Fibroblast of lung (primary cell): ENCODE measurements around the gene MBLAC1. TPM values are rescaled to one million over a fixed set of nuclear protein-coding genes. Genes with fewer than 3 reads are reported as not detected.
A peak's percentile ranks its signal among the peaks of the same experiment; 100 is the strongest.

Source experiments
- DNase-seq, 2 donors: peaks; one replicate each; pipeline versions ENCODE4 v3.0.0 to v3.0.0-alpha.2; 2010; ENCODE audit warnings: low read depth in 2 of 2
- H2AFZ ChIP-seq: 2 replicates; pipeline ENCODE4 v1.5.1; 2012; ENCODE audit warnings: low read length, control low read depth, inconsistent platforms
- H3K27ac ChIP-seq: 2 replicates; pipeline ENCODE4 v1.5.1; 2011; ENCODE audit warnings: low read length, control low read depth; ENCODE audit not compliant: insufficient read depth
- H3K27me3 ChIP-seq: 2 replicates; pipeline ENCODE4 v1.5.1; 2011; ENCODE audit warnings: mild to moderate bottlenecking, low read length; ENCODE audit not compliant: control insufficient read depth, insufficient read depth
- H3K36me3 ChIP-seq: 2 replicates; pipeline ENCODE4 v1.5.1; 2011; ENCODE audit warnings: low read length; ENCODE audit not compliant: control insufficient read depth, insufficient read depth
- H3K4me1 ChIP-seq: 2 replicates; pipeline ENCODE4 v1.5.1; 2011; ENCODE audit warnings: low read length; ENCODE audit not compliant: control insufficient read depth, insufficient read depth; ENCODE audit errors: extremely low read depth
- H3K4me2 ChIP-seq: 2 replicates; pipeline ENCODE4 v1.5.1; 2011; ENCODE audit warnings: low read length, control low read depth; ENCODE audit not compliant: insufficient read depth; ENCODE audit errors: extremely low read depth
- H3K4me3 ChIP-seq, 4 experiments: fragments of 200-600 bp in 1 of 4; sonication (generic) in 1 of 4; replicated peaks in 1 of 4; 2 replicates each; pipeline ENCODE4 v1.5.1; 2011 to 2016; ENCODE audit warnings: low read length in 4 of 4, low read depth in 3 of 4, mild to moderate bottlenecking in 3 of 4, control low read depth in 2 of 4, inconsistent platforms in 1 of 4, mixed read lengths in 1 of 4; ENCODE audit not compliant: insufficient read depth in 1 of 4; ENCODE audit errors: control extremely low read depth in 1 of 4
- H3K79me2 ChIP-seq: 2 replicates; pipeline ENCODE4 v1.5.1; 2012; ENCODE audit warnings: mild to moderate bottlenecking, low read length, inconsistent platforms; ENCODE audit not compliant: control insufficient read depth, insufficient read depth
- H3K9ac ChIP-seq: 2 replicates; pipeline ENCODE4 v1.5.1; 2011; ENCODE audit warnings: mild to moderate bottlenecking, low read length, control low read depth; ENCODE audit not compliant: insufficient read depth
- H3K9me3 ChIP-seq: 2 replicates; pipeline ENCODE4 v1.5.1; 2012; ENCODE audit warnings: low read depth, low read length; ENCODE audit not compliant: control insufficient read depth, insufficient read depth
- H4K20me1 ChIP-seq: 2 replicates; pipeline ENCODE4 v1.5.1; 2011; ENCODE audit warnings: low read length; ENCODE audit not compliant: control insufficient read depth, insufficient read depth; ENCODE audit errors: extremely low read depth
- EZH2 ChIP-seq: IDR thresholded peaks from 2 replicates; pipeline ENCODE4 v1.5.1; 2012; ENCODE audit warnings: low read length, control low read depth, mild to moderate bottlenecking; ENCODE audit errors: missing control alignments
- polyA plus RNA-seq, 2 donors: library from polyadenylated mRNA; depleted of rRNA in 1 of 2; stranded (reverse) in 1 of 2; unstranded in 1 of 2; fragments of >200 nt; gene quantifications; 2 replicates each; pipeline ENCODE4 v1.2.1, GENCODE V29; 2011 to 2012; ENCODE audit warnings: missing spikeins in 1 of 2
- total RNA-seq: library from RNA; depleted of rRNA; stranded (reverse); fragments of >200 nt; gene quantifications from 2 replicates; pipeline ENCODE4 v1.2.1, GENCODE V29; 2014
- TF ChIP-seq, protein P1 (sequence below), 2 donors: IDR thresholded peaks in 1 of 2; conservative IDR thresholded peaks in 1 of 2; 1 replicate in 1 of 2; 2 replicates in 1 of 2; pipeline ENCODE4 v1.5.1; 2011 to 2012; ENCODE audit warnings: low read length in 2 of 2, control low read depth in 1 of 2, inconsistent platforms in 1 of 2, low read depth in 1 of 2, mild to moderate bottlenecking in 1 of 2

Gene MBLAC1
- total and polyA plus RNA-seq, 2 donors (not counting 1 experiment from before 2014, with no cell fraction given), result 0.75 to 2.5 TPM

DNA sequence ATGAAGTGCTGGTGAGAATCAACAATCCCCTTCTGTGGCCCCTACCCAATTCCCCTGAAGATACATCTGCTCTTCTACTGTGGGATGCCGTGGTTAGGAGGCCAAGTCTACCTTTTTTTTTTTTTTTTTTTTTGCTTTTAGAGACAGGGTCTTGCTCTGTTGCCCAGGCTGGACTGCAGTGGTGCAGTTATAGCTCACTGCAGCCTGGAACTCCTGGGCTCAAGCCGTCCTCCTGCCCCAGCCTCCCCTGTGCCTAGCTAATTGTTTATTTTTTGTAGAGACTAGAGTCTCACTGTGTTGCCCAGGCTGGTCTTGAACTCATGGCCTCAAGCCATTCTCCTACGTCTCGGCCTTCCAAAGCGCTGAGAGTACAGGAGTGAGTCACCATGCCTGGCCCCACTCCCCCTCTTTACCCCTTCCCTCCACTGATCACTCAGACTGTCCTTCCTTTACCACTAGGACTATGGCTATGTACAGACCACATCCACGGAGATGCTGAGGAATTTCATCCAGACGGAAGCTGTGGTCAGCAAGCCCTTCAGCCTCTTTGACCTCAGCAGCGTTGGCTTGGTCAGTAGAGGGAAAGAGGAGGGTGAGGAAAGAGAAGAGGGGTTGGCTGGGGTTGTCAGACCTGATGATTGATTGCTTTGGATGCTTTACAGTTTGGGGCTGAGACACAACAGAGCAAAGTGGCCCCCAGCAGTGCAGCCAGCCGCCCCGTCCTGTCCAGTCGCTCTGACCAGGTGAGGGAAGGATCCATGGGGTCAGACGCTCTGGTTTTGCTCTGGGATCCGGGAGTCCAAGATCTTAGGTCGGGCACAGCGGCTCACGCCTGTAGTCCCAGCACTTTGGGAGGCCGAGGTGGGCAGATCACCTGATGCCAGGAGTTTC is 23.6 kb upstream of the MBLAC1 start:
- no peak overlapping the region for H2AFZ ChIP-seq
- H3K9me3 ChIP-seq, result no peaks in the 10 kb centered on the region
- H3K4me3 ChIP-seq, result peak overlapping the region in 2 of 4 experiments; percentile 23 to 81
- H3K36me3 ChIP-seq, result peaks cover 22% of the 10 kb centered on the region
- peak; percentile 92 to 99 for DNase-seq
- no peaks in the 10 kb centered on the region for H4K20me1 ChIP-seq
- no peaks in the 10 kb centered on the region for H3K27me3 ChIP-seq
- H3K27ac ChIP-seq, result peak overlapping the region; percentile 87
- no peak overlapping the region for H3K9ac ChIP-seq
- peak overlapping the region; percentile 42 for H3K4me2 ChIP-seq
- TF ChIP-seq, protein P1, sequence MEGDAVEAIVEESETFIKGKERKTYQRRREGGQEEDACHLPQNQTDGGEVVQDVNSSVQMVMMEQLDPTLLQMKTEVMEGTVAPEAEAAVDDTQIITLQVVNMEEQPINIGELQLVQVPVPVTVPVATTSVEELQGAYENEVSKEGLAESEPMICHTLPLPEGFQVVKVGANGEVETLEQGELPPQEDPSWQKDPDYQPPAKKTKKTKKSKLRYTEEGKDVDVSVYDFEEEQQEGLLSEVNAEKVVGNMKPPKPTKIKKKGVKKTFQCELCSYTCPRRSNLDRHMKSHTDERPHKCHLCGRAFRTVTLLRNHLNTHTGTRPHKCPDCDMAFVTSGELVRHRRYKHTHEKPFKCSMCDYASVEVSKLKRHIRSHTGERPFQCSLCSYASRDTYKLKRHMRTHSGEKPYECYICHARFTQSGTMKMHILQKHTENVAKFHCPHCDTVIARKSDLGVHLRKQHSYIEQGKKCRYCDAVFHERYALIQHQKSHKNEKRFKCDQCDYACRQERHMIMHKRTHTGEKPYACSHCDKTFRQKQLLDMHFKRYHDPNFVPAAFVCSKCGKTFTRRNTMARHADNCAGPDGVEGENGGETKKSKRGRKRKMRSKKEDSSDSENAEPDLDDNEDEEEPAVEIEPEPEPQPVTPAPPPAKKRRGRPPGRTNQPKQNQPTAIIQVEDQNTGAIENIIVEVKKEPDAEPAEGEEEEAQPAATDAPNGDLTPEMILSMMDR (conservative IDR thresholded peaks at IDR 0.05 in 1 of 2, IDR thresholded peaks at IDR 0.05 in 1 of 2; ENCODE audit: low read depth in 1 of 2, low read length in 2 of 2), result no peak
- no peak for TF ChIP-seq EZH2
- peaks cover 7% of the 10 kb centered on the region for H3K4me1 ChIP-seq
- peaks cover 22% of the 10 kb centered on the region for H3K79me2 ChIP-seq

- Histone ChIP-seq H3K36me3 (peaks cover 20% of the 10 kb centered on the region), H3K79me2 (peaks cover 3% of the 10 kb centered on the region), H3K9me3 (no peaks in the 10 kb centered on the region), H3K27ac (no peak overlapping the region), H3K4me3 (no peak overlapping the region), H3K9ac (no peak overlapping the region), H3K4me1 (peaks cover 7% of the 10 kb centered on the region), H3K4me2 (no peak overlapping the region), H2AFZ (no peak overlapping the region), H3K27me3 (no peaks in the 10 kb centered on the region), H4K20me1 (no peaks in the 10 kb centered on the region)
- TF ChIP-seq, protein P1 (conservative IDR thresholded peaks at IDR 0.05 in 1 of 2, IDR thresholded peaks at IDR 0.05 in 1 of 2; ENCODE audit: low read depth in 1 of 2, low read length in 2 of 2), result no peak
- no peak for TF ChIP-seq EZH2
- DNase-seq, result no peak
Measured at GRCh38 chr7:100105534-100105933, 21.2 kb upstream of the MBLAC1 start.

- Histone ChIP-seq H3K4me1 (peaks cover 7% of the 10 kb centered on the region), H2AFZ (no peak overlapping the region), H3K27ac (no peak overlapping the region), H3K79me2 (no peaks in the 10 kb centered on the region), H3K4me2 (no peak overlapping the region), H3K4me3 (no peak overlapping the region), H3K9me3 (no peaks in the 10 kb centered on the region), H3K36me3 (peaks cover 26% of the 10 kb centered on the region), H3K9ac (no peak overlapping the region), H3K27me3 (no peaks in the 10 kb centered on the region), H4K20me1 (no peaks in the 10 kb centered on the region)
- no peak for DNase-seq
- TF ChIP-seq, protein P1 (conservative IDR thresholded peaks at IDR 0.05 in 1 of 2, IDR thresholded peaks at IDR 0.05 in 1 of 2; ENCODE audit: low read depth in 1 of 2, low read length in 2 of 2), result no peak
- TF ChIP-seq EZH2, result no peak
Measured at GRCh38 chr7:100106633-100107032, 20.1 kb upstream of the MBLAC1 start.
